ENCODE measurements around the gene SIRT5.

GRCh38 chr6:13604135-13604534, 29.7 kb downstream of the SIRT5 start:
- no peak for TF ChIP-seq CTCF (IDR thresholded peaks at IDR 0.05)
- no peak for TF ChIP-seq POLR2A (IDR thresholded peaks at IDR 0.05)

All from thyroid gland (tissue), 4 donors.